Lung (tissue), 12 donors: Measurements from ENCODE around the gene SYNE1. TPM values are rescaled to one million over a fixed set of nuclear protein-coding genes. Genes with fewer than 3 reads are reported as not detected.

ENCODE experiments used
- ATAC-seq: fragments of 200-7000 bp; cut with Tn5 transposase; one replicate; pipeline ENCODE4 v1.9.1; 2020; ENCODE audit warnings: moderate number of reproducible peaks; ENCODE audit not compliant: insufficient read depth, low FRiP score
- DNase-seq, 3 donors: peaks; one replicate each; pipeline ENCODE4 v3.0.0-alpha.2; 2013 to 2017
- H3K27ac ChIP-seq, 2 donors: one replicate each; pipeline ENCODE4 v1.5.1; 2013; ENCODE audit warnings: mild to moderate bottlenecking in 2 of 2, moderate library complexity in 2 of 2, control low read depth in 1 of 2, inconsistent platforms in 1 of 2, low read depth in 1 of 2, low read length in 1 of 2
- H3K27me3 ChIP-seq, 3 donors: one replicate each; pipeline ENCODE4 v1.5.1; 2013; ENCODE audit warnings: low read length in 2 of 3; ENCODE audit not compliant: control insufficient read depth in 3 of 3, insufficient read depth in 3 of 3
- H3K36me3 ChIP-seq, 4 donors: one replicate each; pipeline ENCODE4 v1.5.1; 2013; ENCODE audit warnings: low read length in 4 of 4, mild to moderate bottlenecking in 1 of 4, moderate library complexity in 1 of 4; ENCODE audit not compliant: control insufficient read depth in 4 of 4, insufficient read depth in 4 of 4
- H3K4me1 ChIP-seq, 5 donors: one replicate each; pipeline ENCODE4 v1.5.1; 2013; ENCODE audit warnings: low read length in 5 of 5, mild to moderate bottlenecking in 2 of 5, moderate library complexity in 1 of 5; ENCODE audit not compliant: control insufficient read depth in 5 of 5, insufficient read depth in 5 of 5
- H3K4me3 ChIP-seq: one replicate; pipeline ENCODE4 v1.5.1; 2013; ENCODE audit warnings: mild to moderate bottlenecking, control low read depth, moderate library complexity
- H3K9ac ChIP-seq, 2 donors: one replicate each; pipeline ENCODE4 v1.5.1; 2013; ENCODE audit warnings: low read length in 2 of 2, control low read depth in 1 of 2; ENCODE audit not compliant: insufficient read depth in 1 of 2
- H3K9me3 ChIP-seq, 4 donors: one replicate each; pipeline ENCODE4 v1.5.1; 2013; ENCODE audit warnings: low read length in 3 of 4, mild to moderate bottlenecking in 1 of 4, moderate library complexity in 1 of 4; ENCODE audit not compliant: control insufficient read depth in 4 of 4, insufficient read depth in 3 of 4
- WGBS, 2 donors: extraction: QIAGEN DNeasy Blood & Tissue Kit; methylation state at CpG; one replicate each; pipeline ENCODE4 v1.1.7; 2013; 5-methylcytosine and 5-hydroxymethylcytosine counted together
- polyA plus RNA-seq, 2 donors: library from polyadenylated mRNA; stranded (reverse); fragments of 200-250 nt; gene quantifications; one replicate each; pipeline ENCODE4 v1.2.1, GENCODE V29; 2013
- total RNA-seq, 2 donors: library from RNA; depleted of rRNA in 1 of 2; stranded (reverse); fragments of >200 nt in 1 of 2; gene quantifications; one replicate each; pipeline ENCODE4 v1.2.1, GENCODE V29; 2014 to 2021
- TF ChIP-seq, protein P1 (sequence below): IDR thresholded peaks from 2 replicates; pipeline ENCODE4 v1.5.1; 2012; ENCODE audit warnings: mild to moderate bottlenecking; ENCODE audit errors: control extremely low read depth, extremely low read depth
- donor health status: control.
- donor health status: control.
- donor health status: Bipolar disorder and iron deficiency.
- donor health status: healthy.
- donor health status: DM: yes; HTN: yes; CAD: no.

Gene SYNE1
- total and polyA plus RNA-seq, 4 donors: 26.4 to 352 (median 131) TPM

DNA sequence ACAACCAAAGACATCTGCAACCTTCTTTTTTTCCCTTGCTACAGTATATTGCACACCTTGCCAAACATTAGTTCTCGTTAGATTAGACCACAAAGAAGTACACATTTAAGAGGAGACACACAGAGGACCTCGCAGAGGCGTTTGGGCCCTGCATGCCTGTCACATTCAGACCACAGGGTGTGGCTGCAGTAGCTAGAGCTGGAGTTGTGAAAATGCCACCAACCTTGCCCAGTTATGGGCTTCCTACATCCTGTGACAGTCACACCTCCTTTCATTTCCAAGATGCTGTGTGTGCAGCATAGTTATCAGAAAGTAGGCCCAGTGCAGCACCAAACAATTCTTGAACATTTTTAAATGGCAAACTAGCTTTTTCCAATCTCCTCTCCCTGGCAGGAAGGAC is 2.4 kb downstream of the SYNE1 start:
- Histone ChIP-seq H3K36me3 (no peaks in the 10 kb centered on the region), H3K4me1 (peaks cover 0 to 18% (median 0%) of the 10 kb centered on the region in 5 donors), H3K27ac (no peak overlapping the region), H3K9me3 (no peaks in the 10 kb centered on the region), H3K9ac (no peak overlapping the region), H3K4me3 (no peak overlapping the region), H3K27me3 (peaks cover 0 to 17% (median 13%) of the 10 kb centered on the region in 3 donors)
- WGBS, 2 donors: 26 to 42% methylated on average over 3 of the region's 3 CpGs
- DNase-seq: no peak
- TF ChIP-seq, protein P1, sequence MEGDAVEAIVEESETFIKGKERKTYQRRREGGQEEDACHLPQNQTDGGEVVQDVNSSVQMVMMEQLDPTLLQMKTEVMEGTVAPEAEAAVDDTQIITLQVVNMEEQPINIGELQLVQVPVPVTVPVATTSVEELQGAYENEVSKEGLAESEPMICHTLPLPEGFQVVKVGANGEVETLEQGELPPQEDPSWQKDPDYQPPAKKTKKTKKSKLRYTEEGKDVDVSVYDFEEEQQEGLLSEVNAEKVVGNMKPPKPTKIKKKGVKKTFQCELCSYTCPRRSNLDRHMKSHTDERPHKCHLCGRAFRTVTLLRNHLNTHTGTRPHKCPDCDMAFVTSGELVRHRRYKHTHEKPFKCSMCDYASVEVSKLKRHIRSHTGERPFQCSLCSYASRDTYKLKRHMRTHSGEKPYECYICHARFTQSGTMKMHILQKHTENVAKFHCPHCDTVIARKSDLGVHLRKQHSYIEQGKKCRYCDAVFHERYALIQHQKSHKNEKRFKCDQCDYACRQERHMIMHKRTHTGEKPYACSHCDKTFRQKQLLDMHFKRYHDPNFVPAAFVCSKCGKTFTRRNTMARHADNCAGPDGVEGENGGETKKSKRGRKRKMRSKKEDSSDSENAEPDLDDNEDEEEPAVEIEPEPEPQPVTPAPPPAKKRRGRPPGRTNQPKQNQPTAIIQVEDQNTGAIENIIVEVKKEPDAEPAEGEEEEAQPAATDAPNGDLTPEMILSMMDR: no peak
- no peak for ATAC-seq

DNA sequence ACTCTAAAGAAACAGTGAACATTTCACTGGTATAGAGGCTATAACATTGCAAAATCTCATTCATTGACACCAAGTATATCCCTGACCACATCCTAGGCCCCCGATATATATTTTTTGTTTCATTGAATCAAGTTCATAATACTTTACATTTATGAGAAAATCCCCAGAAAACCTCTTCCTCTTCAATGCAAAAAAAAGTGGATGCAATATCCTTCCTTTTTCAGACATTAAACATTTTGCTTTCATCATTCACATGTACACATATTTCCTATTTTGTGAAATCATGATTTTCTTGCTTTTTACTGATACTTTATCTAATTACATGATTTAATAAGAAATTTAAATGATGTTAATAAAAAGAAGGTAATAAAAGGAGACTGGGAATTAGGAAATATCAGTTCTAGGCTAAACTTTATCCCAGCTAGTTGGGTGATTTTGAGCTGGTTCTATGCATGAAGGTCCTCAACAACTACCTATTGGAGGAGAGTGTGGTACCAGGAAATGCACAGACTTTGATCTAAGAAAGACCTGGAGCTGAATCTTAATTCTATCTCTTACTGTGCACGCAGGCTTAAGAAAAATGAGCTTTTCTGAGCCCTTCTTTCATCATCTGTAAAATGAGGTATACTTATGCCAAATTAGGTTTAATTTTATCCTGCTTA is 4.9 kb downstream of the SYNE1 start:
- peaks cover 0 to 10% (median 5%) of the 10 kb centered on the region in 3 donors for H3K27me3 ChIP-seq
- WGBS, 2 donors: 60 to 83% methylated on average over 2 of the region's 2 CpGs
- TF ChIP-seq, protein P1: no peak
- H3K4me3 ChIP-seq: no peak overlapping the region
- H3K27ac ChIP-seq: no peak overlapping the region
- H3K9ac ChIP-seq: no peak overlapping the region
- DNase-seq: no peak
- ATAC-seq: no peak
- H3K9me3 ChIP-seq: no peaks in the 10 kb centered on the region
- peaks cover 0 to 16% (median 0%) of the 10 kb centered on the region in 5 donors for H3K4me1 ChIP-seq
- H3K36me3 ChIP-seq: no peaks in the 10 kb centered on the region

GRCh38 chr6:152631376-152631775 is 5.8 kb downstream of the SYNE1 start:
- Histone ChIP-seq H3K4me1 (peaks cover 0 to 11% (median 0%) of the 10 kb centered on the region in 5 donors), H3K9me3 (no peaks in the 10 kb centered on the region), H3K9ac (no peak overlapping the region), H3K27me3 (peaks cover 0 to 8% (median 4%) of the 10 kb centered on the region in 3 donors), H3K4me3 (no peak overlapping the region), H3K36me3 (no peaks in the 10 kb centered on the region), H3K27ac (no peak overlapping the region)
- 91 to 94% methylated on average over 3 of the region's 3 CpGs for WGBS, 2 donors
- ATAC-seq (no peak), DNase-seq (no peak)
- TF ChIP-seq, protein P1: no peak

- H3K9ac ChIP-seq: no peak overlapping the region
- H3K36me3 ChIP-seq: no peaks in the 10 kb centered on the region
- DNase-seq (no peak), ATAC-seq (no peak)
- peaks cover 0 to 8% (median 0%) of the 10 kb centered on the region in 3 donors for H3K27me3 ChIP-seq
- no peak overlapping the region for H3K4me3 ChIP-seq
- H3K27ac ChIP-seq: no peak overlapping the region
- H3K9me3 ChIP-seq: no peaks in the 10 kb centered on the region
- 96 to 100% methylated on average over 1 of the region's 1 CpG for whole genome bisulfite sequencing, 2 donors
- TF ChIP-seq, protein P1: no peak
- peaks cover 0 to 5% (median 0%) of the 10 kb centered on the region in 5 donors for H3K4me1 ChIP-seq
These were observed 6.3 kb downstream of the SYNE1 start for GRCh38 chr6:152630832-152631231.
